ENCODE measurements around the gene ART4. TPM values are rescaled to one million over a fixed set of nuclear protein-coding genes. Genes with fewer than 3 reads are reported as not detected.

The ART4 gene
- total RNA-seq, 1 donor from 2014 or later = 1.3 TPM

DNA sequence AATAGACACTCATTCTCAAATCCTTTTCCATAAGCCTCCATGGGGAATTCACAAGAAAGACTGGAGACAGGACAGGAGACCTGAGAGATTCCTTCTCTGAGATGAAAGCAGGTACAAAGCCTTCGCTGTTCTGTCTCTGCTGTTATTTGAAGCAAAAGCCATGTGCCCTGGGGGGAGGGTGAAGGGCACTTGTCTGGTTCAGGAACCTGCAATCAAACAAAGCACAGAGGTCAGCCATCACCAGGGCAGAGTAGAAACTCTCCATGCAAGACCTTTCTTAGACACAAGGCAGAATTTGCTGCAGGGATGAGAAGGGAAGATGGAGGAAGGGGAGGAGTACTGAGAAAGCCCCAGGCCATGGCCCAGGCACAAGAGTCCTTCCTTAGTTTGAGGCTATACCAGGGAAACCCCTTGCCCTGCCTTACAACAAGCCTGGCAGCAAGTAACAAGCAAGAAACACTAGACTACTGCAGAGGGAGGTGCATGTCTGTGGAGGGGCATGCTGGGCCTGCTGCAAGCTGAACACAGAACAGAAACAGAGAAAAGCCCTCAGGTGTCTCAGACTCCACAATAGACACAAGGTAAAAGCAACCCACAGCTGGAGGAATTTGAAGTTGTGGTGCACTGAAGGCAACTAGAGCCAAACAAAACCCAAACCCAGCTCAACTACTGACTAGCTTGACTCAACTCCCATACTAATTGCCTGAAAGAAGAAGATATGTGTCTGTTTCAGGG is 7.8 kb upstream of the ART4 start:
- no peak for DNase-seq

DNA sequence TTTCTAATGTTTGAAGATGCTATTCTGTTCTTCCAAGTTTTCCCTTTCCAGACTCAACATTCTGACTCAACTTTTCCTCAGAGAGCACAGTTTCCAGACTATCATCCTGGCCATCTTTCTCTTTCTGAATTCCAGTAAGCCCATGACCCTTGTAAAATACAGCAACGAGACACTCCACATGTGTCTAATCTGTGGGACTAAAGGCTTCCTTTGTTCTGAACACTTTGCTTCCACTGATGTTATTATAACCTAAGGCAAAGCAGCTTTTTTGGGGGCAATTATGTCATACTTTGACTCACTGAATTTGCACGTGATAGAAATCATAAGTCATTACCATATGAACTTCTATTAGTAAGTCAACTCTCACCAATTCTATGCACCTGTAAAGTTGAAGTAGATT is 6.3 kb upstream of the ART4 start:
- peak; percentile 85 for DNase-seq

DNA sequence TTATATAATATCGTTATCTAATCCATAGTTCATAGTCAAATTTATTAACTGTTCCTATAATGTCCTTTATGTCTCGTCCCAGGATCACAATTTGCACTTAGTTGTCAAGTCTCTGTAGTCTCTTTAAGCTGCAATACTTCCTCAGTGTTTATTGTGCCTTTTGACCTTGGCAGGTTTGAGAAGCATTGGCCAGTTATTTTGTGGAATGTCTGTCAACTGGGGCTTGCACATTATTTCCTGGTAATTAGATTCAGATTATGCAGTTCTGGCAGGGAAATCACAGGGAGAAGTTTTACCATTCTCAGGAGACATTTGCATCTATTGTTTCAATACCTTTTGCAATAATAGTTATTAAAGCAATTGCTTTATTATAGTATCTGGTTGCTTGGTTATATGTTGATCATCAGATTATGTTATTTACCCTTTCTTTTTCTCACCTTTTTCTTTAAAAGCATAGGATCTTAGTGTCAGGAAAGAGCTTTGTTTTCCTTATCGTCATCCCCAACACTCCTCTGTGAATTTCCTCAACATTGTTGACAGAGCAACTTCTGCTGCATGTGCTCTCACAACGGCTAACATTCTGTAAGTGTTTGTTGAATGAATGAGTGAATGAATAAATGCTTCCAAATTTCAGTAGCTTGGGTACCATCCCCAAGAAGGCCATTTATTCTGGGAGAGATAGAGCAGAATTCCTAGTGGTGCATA is 3.7 kb upstream of the ART4 start:
- no peak for DNase-seq

DNA sequence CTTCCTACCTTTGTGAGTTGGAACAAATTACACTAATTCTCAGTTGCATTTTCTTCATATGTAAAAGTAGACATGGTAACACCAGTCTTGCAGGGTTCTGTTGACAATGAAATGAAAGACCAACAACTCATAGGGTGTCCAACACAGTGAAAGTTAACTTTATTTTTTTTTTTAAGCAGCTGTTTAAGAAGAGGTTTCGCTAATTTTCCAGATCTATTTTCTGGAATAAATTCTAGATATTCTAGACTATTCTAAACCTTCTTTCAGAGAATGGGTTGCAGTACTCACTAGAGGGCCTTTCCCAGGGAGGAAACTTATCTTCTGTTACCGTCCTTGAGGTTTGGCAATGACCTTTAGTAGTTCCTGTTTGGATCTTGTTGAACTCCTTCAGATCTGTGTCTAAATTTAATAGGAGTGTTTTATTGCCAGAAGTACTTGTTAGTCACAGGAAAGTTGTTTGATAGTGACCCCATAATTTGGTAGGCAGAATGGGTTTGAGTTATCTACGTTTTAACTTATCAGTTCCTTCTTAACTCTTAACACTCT is 2.8 kb upstream of the ART4 start:
- no peak for DNase-seq

DNA sequence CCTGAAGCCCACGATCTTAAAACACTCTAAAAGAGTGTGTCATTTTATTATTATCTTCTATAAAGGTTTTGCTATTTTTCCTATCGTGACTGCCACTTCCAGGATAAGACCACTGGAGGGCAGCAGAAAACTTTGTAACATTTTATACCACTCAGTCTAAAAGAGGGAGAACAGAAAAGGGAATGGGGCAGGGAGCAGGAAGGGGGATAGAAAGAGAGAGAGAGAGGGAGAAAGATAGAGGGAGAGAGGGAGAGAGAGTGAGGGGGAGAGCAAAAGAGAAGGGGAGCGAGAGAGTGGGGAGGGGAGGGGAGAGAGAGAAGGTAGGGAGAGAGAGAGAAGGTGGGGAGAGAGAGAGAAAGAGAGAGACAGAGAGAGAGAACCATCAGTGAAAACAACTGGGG is 2.0 kb upstream of the ART4 start:
- DNase-seq = peak; percentile 51

DNA sequence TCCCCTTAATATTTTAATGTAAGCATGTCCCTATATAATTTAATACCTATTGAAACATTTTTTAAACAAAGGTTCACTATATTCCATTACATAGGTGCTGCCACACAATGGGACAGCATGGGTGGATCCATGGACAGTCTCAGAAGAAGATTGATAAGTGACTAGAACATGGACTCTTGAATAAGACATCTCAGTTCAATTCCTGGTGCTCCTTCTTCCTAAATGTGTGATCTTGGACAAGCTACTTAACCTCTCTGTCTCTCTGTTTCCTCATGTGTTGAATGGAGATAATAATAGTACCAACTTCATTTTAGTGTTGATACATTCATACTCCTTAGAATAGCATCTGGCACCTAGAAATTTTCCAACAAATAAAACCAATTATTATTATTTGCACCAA is 1.1 kb upstream of the ART4 start:
- no peak for DNase-seq

DNA sequence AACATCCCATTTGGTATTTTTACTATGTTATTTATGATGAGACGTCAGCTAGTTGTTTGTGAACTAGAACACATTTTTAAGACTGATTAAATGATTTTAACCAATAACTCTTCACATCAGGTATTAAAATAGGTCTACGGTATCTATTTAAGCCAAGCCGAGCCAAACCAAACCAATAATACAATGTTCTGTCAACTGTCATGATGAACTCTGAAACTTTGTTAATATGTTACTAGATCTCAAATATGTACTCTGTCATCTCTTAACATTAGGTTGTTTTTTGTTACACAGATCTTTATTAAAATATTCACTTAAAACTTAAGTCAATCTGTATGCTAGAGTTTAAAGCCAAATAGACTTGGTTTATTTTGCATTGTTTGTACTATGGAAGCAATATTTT is 1.0 kb downstream of the ART4 start:
- DNase-seq = no peak

DNA sequence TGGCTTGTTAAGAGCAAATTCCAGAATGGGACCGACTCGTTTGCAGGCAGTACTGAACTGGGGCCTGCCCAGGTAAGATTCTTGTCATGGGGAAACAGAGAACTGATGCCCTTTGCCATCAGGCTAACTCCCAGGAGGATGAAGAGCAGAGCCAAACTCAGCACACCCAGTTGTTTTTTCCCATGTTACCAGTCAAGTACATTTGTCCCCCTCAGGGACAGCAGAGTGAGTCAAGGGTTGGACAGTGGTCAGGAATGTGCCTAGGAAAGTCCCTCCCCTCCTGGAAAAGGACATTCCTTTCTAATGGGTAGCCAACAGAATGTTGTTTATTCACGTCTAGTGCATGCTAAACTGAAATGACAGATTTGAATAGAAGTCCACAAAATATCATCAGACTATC is 1.6 kb downstream of the ART4 start:
- peak; percentile 29 for DNase-seq

DNA sequence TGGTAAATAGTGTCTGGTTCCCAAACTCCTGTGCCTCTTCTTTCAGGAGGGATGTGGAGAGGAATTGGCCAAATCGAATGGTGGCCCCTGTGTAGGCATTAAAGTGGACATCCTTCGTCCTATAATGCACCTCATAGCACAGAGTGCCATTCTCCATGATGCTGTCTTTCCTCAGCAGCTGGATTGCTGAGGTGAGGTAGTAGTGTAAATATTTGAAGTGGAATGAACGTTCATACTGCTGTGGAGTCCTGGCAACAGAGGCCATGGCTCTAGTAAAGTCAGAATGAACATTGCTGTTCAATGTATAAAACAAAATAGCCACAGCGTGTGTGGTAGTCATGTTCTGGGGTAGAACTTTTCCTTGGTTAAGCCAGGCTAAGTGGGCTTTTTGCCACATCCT is 2.7 kb downstream of the ART4 start:
- no peak for DNase-seq

DNA sequence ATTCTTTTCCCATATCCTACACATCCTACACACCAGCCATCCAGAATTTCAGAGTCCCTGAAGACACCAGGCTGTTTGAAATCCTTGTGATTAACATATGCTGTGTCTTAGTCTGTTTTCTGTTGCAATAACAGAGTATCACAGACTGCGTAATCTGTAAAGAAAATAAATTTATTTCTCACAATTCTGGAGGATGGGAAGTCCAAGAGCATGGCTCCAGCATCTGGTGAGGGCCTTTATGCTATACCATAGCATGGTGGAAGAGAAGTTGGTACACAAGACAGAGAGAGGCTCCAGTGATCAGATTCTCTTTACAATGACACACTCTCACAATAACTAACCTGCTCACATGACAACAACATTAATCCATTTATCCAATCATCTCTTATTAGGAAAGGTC is 4.1 kb downstream of the ART4 start:
- DNase-seq = no peak

DNA sequence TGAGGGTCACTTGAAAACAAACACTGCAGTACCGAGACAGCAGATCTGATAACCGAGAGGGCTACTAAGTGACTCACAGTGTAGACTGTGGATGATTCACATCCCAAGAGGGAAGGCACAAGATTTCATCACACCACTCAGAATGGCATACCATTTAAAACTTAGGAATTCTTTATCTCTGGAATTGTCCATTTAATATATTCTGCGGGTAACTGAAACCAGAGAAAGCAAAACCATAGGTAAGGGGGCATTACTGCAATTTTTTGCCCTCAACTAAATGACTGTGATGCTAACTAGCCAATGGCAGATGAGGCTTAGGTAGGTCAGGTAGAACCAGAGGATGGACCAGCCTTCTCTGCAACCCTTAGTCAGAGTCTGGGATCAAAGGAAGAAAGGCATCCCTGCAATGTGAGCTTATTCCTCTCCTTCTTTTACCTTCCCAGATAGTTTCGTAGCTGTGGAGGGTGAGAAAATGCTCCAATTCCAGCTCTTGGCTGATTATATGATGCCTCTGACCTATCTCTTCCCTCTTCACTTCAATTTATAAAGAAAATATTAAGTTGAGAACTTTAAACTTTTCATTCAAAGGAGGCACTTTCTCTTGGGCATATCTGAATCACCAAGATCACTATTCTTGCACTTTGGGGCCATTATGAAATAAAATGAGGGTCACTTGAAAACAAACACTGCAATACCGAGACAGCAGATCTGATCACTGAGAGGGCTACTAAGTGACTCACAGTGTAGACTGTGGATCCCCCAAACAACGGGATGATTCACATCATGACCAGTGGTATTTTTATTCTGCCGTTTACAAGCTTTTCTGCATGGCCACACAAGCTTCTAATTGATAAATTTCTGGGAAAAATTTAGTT is 6.8 kb downstream of the ART4 start:
- no peak for DNase-seq

DNA sequence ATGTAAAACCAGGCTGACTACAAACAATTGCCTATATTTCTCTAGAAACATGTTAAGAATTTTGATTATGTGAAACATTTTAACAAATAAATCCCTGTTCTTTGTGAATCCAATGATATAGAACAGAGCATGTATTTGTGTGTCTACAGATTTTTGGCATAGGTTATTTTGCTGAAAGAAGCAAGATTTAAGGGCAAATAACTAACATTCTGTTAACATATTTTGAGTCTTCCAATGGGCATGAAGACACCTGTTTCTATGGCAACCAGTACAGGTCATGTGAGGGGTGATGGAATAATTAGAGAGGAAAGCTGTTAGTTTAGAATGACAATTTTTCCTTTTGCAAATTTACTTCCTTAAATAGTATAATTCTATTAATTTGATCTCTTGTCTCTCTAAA is 8.8 kb downstream of the ART4 start:
- DNase-seq = no peak

DNA sequence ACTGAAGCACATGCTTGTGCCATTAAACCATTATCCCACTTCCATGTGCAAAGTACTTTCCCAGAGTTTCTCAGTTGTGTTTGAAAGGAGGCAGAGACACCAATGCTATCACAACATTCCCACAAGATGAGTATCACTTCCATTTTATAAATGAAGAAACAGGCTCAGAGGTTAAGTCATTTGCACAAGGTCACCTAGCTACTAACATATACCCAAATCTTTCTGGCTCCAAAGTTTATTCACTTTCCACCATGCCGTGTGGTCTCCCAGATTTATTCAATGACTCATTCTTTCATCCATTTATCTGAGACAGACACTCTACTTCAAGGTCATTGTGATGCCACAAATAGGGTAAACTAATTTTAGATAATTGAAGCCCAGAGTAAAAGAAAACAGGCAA is 9.4 kb downstream of the ART4 start:
- DNase-seq = no peak

DNA sequence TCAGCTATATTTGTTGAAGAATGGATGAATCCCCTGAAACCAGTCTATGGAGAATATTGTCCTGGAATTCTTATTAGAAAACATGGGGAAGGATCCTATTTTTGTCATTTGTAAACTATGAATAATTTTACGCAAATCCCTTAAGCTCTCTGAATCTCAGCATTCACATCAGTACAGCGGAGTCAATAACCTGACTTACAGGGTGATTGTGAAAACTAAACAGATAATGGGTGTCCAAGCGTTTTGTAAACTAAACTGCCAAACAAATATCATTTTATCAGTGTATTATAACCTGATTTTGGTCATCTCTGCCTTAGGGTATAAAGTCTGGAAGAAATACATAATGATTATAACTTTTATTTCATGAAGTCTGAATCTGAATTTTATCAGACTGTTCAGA is 10.0 kb downstream of the ART4 start:
- no peak for DNase-seq

DNA sequence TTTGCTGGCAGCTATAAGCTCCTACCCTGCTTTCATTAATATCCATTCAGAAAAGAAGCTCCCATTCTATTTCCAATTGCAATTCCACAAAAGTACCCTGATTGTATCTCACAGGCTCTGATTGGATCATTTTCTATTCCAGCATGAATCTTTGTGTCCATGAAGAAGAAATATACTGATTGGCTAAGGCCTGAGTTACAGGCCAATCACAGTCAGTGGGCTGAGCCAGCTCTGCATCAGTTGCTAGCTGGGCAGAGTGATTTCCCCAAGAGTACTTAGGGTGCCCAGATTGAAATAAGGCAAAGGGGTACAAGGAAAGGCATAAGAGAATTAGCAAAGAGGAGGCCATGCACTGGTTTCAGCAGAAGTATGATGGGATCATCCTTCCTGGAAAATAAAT is 14.4 kb downstream of the ART4 start:
- DNase-seq = no peak

DNA sequence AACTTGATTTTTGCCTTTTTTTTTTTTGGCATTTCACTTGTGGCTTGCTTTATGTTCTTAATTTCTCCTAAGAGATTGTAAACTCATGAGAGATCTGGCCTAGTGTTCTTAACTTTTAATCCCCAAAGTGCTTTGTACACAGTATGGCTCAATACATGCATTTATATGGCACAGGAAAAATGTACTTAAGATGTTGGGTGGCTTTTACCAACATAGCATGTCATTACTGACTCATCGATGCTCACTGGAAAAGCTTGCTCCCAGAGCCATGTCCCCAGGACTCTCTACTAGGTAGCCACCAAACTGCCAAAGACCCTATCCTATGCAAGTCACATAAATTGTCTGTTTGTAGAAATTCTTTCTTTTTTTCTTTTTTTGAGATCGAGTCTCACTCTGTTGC is 16.3 kb downstream of the ART4 start:
- no peak for DNase-seq

DNA sequence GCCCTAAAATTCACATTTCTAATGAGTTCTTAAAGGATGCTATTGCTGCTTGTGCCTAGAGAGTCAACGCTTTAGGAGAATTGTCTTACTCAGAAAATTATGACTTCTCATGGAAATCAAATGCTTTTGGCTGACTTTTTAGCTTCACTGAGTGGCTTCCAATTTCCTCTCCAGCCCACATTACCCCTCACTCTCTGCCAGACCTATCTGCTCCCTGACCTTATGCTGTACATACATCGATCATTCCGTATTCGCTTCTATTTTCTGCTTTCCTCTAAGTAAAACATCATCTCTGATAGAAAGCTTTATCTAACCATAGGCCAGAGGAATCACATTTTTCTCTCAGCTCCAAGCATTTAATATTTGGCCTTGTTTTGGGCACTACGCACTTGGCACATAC is 16.8 kb downstream of the ART4 start:
- no peak for DNase-seq

DNA sequence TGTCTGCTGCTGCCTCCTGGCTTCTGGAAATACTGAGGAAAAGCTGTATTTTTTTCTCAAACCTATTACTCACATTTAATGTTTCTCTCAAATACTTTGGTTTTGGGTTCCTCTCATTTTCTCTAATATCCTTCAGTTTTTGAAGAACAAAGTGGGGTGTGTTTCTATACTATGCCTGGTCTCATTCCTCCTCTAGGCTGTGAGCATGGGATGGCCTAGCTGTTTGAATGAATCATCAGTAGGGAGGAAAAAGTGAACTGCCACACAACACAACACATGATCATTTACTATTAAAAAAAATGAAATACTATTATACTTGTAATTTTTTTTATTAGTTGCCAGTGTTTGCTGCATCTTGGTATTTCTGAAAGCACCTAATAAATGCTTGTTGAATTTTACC is 18.1 kb downstream of the ART4 start:
- no peak for DNase-seq

DNA sequence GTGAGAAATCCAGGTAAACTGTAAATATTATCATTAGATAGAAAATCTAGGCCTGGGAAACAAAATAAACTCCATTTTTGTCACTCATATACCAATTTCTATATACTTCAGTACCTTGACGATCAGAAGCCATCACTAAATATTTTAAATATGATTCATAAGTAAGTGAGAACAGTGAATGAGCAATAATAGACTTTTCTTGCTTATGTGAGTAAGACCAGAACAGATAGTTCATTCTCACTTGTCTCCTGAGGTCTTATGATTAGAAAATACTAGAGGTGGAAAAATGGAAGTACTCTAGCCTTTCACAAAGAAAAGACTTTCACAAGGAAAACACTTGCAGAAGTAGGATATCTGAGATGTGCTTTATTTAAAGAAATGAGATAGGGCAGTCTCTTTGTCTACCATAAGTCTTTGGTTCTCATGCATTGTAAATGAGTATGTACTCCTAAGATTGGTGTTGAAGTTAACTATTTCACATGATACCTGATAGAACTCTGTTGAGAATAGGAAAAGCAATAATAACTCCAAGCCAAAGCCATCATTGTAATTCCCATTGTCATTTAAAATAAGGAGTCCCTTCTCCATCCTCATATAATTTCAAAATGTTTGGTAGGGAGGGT is 19.2 kb downstream of the ART4 start:
- DNase-seq = no peak

DNA sequence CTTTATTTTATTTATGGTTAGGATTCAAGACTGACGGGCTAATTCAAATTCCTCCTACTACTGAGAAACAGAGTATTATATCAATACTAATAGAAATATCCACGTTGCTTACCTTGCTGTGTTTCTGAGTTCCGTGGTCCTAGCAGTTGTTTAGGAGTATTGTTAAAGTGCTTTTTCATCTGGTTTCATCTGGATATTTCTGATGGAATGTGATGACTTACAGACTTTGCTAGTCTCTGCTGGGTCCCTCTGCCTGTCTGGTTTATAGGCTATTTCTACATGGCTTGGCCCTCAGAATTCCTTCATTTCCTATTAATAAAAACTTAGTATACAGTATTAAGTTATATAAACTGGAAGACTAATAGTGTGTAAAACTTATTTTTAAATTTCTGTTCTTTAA is 29.3 kb downstream of the ART4 start, which contains the start of gene SMCO3:
Gene SMCO3, minus strand, starts transcription at position 169 of the 400 bp plus-strand sequence. CDS start 7,502 bp downstream, outside the sequence.
- no peak for DNase-seq

DNA sequence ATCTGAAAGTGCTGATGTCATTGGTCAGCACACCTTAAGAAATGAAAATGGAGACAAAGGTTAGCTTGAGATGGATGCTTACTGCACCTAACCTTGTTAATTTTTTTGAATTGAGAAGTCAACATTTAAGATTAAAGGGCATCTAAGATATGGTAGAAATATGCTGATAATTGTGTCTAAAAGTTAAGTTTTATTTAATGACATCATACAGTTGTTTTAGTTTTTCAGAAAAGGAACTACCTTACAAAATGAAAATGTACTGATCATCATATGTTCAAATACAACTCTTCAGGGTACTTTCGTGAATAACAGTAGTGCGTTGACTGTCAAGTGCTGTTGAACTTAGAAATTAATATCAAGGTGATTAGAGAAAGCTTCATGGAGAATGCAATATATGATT is 31.8 kb downstream of the ART4 start:
- no peak for DNase-seq

DNA sequence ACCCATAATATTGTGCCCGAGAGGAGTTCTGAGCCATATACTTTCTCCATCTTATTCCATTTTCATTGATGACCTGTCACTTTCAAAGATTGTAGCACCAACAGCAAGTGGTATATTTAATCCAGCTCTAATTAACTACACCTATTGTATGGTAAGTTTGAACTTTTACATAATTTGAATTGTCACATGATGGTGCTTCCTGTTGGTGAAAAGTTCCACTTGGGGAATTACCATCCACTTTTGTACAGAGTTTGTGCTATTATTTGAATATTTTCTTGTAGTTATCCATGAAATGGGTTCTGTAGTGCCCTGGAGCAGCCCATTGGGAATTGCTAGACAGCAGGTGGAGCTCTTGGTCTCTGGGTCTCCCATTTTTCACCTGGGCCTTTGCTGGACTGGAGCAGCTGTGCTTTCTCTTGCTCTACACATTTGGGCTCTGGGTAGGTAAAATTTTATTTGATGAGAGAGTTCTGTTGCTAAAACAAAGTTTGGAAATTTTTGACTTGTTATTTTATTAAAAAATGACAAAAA is 32.3 kb downstream of the ART4 start:
- no peak for DNase-seq

All from skin of body (tissue), 2 donors.